H9 (cell line): ENCODE data around the gene CLN5. TPM values are rescaled to one million over a fixed set of nuclear protein-coding genes. Genes with fewer than 3 reads are reported as not detected.

ENCODE experiments used
- DNase-seq: peaks from one replicate; pipeline ENCODE4 v3.0.0-alpha.2; 2017
- H2AFZ ChIP-seq: one replicate; pipeline ENCODE4 v1.6.1; 2013; ENCODE audit warnings: mild to moderate bottlenecking, low read length, control low read depth, moderate library complexity
- H2AK5ac ChIP-seq: 2 replicates; pipeline ENCODE4 v1.6.1; 2013; ENCODE audit warnings: low read length, control low read depth, mixed read lengths; ENCODE audit not compliant: insufficient read length
- H2BK120ac ChIP-seq: one replicate; pipeline ENCODE4 v1.6.1; 2013; ENCODE audit warnings: low read depth, mild to moderate bottlenecking, low read length, control low read depth, inconsistent platforms; ENCODE audit not compliant: poor library complexity, severe bottlenecking
- H2BK12ac ChIP-seq: 2 replicates; pipeline ENCODE4 v1.6.1; 2013; ENCODE audit warnings: low read length, control low read depth, mixed read lengths, low read depth; ENCODE audit not compliant: insufficient read length
- H2BK15ac ChIP-seq: 2 replicates; pipeline ENCODE4 v1.6.1; 2013; ENCODE audit warnings: low read depth, low read length, control low read depth
- H2BK20ac ChIP-seq: one replicate; pipeline ENCODE4 v1.6.1; 2013; ENCODE audit warnings: low read depth, mild to moderate bottlenecking, low read length, control low read depth, inconsistent platforms; ENCODE audit not compliant: poor library complexity, severe bottlenecking
- H2BK5ac ChIP-seq: 2 replicates; pipeline ENCODE4 v1.6.1; 2013; ENCODE audit warnings: low read length, control low read depth, mixed read lengths; ENCODE audit not compliant: insufficient read length
- H3K14ac ChIP-seq: 2 replicates; pipeline ENCODE4 v1.6.1; 2013; ENCODE audit warnings: low read length, control low read depth; ENCODE audit not compliant: insufficient read depth
- H3K18ac ChIP-seq: 2 replicates; pipeline ENCODE4 v1.6.1; 2013; ENCODE audit warnings: low read depth, mild to moderate bottlenecking, mixed read lengths, low read length, control low read depth; ENCODE audit not compliant: insufficient read length
- H3K23ac ChIP-seq: 2 replicates; pipeline ENCODE4 v1.6.1; 2013; ENCODE audit warnings: low read length, control low read depth, mixed read lengths, low read depth; ENCODE audit not compliant: insufficient read length
- H3K23me2 ChIP-seq: 2 replicates; pipeline ENCODE4 v1.6.1; 2013; ENCODE audit warnings: low read depth, mild to moderate bottlenecking, mixed read lengths, low read length, control low read depth; ENCODE audit not compliant: insufficient read length, poor library complexity, severe bottlenecking
- H3K27ac ChIP-seq: 2 replicates; pipeline ENCODE4 v1.5.1; 2013; ENCODE audit warnings: low read length, control low read depth, mixed read lengths, low read depth; ENCODE audit not compliant: insufficient read length
- H3K27me3 ChIP-seq: 2 replicates; pipeline ENCODE4 v1.6.1; 2013; ENCODE audit warnings: low read length, control low read depth, inconsistent platforms; ENCODE audit not compliant: insufficient read depth
- H3K4ac ChIP-seq: 2 replicates; pipeline ENCODE4 v1.6.1; 2013; ENCODE audit warnings: low read depth, mild to moderate bottlenecking, control low read depth, inconsistent platforms, low read length, moderate library complexity
- H3K4me1 ChIP-seq: 2 replicates; pipeline ENCODE4 v1.6.1; 2013; ENCODE audit warnings: low read length, control low read depth, inconsistent platforms; ENCODE audit not compliant: insufficient read depth
- H3K4me2 ChIP-seq: 2 replicates; pipeline ENCODE4 v1.6.1; 2013; ENCODE audit warnings: low read length, control low read depth, mixed read lengths; ENCODE audit not compliant: insufficient read length, insufficient read depth
- H3K56ac ChIP-seq: 2 replicates; pipeline ENCODE4 v1.6.1; 2013; ENCODE audit warnings: low read depth, mild to moderate bottlenecking, mixed read lengths, low read length, control low read depth; ENCODE audit not compliant: insufficient read length
- H3K79me1 ChIP-seq: 2 replicates; pipeline ENCODE4 v1.6.1; 2013; ENCODE audit warnings: low read depth, mild to moderate bottlenecking, moderate library complexity, low read length, control low read depth, inconsistent platforms; ENCODE audit not compliant: insufficient read depth, poor library complexity, severe bottlenecking
- H3K79me2 ChIP-seq: 2 replicates; pipeline ENCODE4 v1.6.1; 2013; ENCODE audit warnings: low read length, control low read depth, inconsistent platforms; ENCODE audit not compliant: insufficient read depth
- H3K9ac ChIP-seq: 2 replicates; pipeline ENCODE4 v1.6.1; 2013; ENCODE audit warnings: low read length, control low read depth, mixed read lengths; ENCODE audit not compliant: insufficient read length; ENCODE audit errors: extremely low read depth
- H3K9me3 ChIP-seq: one replicate; pipeline ENCODE4 v1.6.1; 2013; ENCODE audit warnings: low read depth, low read length, inconsistent platforms; ENCODE audit not compliant: control insufficient read depth
- H3T11ph ChIP-seq: one replicate; pipeline ENCODE4 v1.6.1; 2013; ENCODE audit warnings: mild to moderate bottlenecking, low read length, control low read depth, inconsistent platforms
- H4K20me1 ChIP-seq: one replicate; pipeline ENCODE4 v1.6.1; 2013; ENCODE audit not compliant: control insufficient read depth, insufficient read length, insufficient read depth
- H4K5ac ChIP-seq: 2 replicates; pipeline ENCODE4 v1.6.1; 2013; ENCODE audit warnings: low read depth, mild to moderate bottlenecking, mixed read lengths, low read length, control low read depth; ENCODE audit not compliant: insufficient read length
- H4K8ac ChIP-seq: replicated peaks from 2 replicates; pipeline ENCODE4 v1.6.1; 2013; ENCODE audit warnings: low read length, control low read depth, mixed read lengths, low read depth; ENCODE audit not compliant: insufficient read length
- H4K91ac ChIP-seq: 2 replicates; pipeline ENCODE4 v1.6.1; 2013; ENCODE audit warnings: low read depth, mild to moderate bottlenecking, moderate library complexity, mixed read lengths, low read length, control low read depth; ENCODE audit not compliant: insufficient read length
- H3K27ac Mint-ChIP-seq, 3 experiments: 2 replicates in 2 of 3; 3 replicates in 1 of 3; pipeline ENCODE4 v1.8.0; 2020 to 2021; ENCODE audit warnings: mixed read lengths in 3 of 3, mild to moderate bottlenecking in 1 of 3, moderate library complexity in 1 of 3
- H3K27me3 Mint-ChIP-seq: 2 replicates; pipeline ENCODE4 v1.8.0; 2021; ENCODE audit warnings: low read depth, mild to moderate bottlenecking, moderate library complexity, mixed read lengths
- H3K36me3 Mint-ChIP-seq, 3 experiments: 2 replicates in 2 of 3; 3 replicates in 1 of 3; pipeline ENCODE4 v1.8.0; 2020 to 2021; ENCODE audit warnings: low read depth in 3 of 3, mixed read lengths in 3 of 3; ENCODE audit not compliant: insufficient read depth in 1 of 3
- H3K4me1 Mint-ChIP-seq, 2 experiments: 2 replicates each; pipeline ENCODE4 v1.8.0; 2020; ENCODE audit warnings: mixed read lengths in 2 of 2
- H3K4me3 Mint-ChIP-seq, 2 experiments: 2 replicates in 1 of 2; 3 replicates in 1 of 2; pipeline ENCODE4 v1.8.0; 2020 to 2021; ENCODE audit warnings: mild to moderate bottlenecking in 2 of 2, mixed read lengths in 2 of 2, moderate library complexity in 1 of 2
- H3K9me3 Mint-ChIP-seq, 2 experiments: 2 replicates in 1 of 2; 3 replicates in 1 of 2; pipeline ENCODE4 v1.8.0; 2020; ENCODE audit warnings: mild to moderate bottlenecking in 2 of 2, mixed read lengths in 2 of 2, moderate library complexity in 1 of 2
- WGBS: extraction: QIAGEN DNeasy Blood & Tissue Kit; methylation state at CpG from one replicate; pipeline ENCODE4 v1.1.7; 2013; ENCODE audit warnings: missing lambda C conversion rate, low lambda C conversion rate, mixed read lengths; ENCODE audit not compliant: insufficient read length; ENCODE audit errors: extremely low coverage; 5-methylcytosine and 5-hydroxymethylcytosine counted together
- total RNA-seq: library from RNA; stranded (reverse); gene quantifications from 2 replicates; pipeline ENCODE4 v1.2.1, GENCODE V29; 2021
- TF ChIP-seq, protein P1 (sequence below): fragments of 200-600 bp; sonication (generic); conservative IDR thresholded peaks from 3 replicates; pipeline ENCODE4 v1.8.0; 2021; ENCODE audit warnings: antibody characterized with exemption, mild to moderate bottlenecking

The CLN5 gene
- total RNA-seq, 1 experiment from 2014 or later: 8.3 TPM

DNA sequence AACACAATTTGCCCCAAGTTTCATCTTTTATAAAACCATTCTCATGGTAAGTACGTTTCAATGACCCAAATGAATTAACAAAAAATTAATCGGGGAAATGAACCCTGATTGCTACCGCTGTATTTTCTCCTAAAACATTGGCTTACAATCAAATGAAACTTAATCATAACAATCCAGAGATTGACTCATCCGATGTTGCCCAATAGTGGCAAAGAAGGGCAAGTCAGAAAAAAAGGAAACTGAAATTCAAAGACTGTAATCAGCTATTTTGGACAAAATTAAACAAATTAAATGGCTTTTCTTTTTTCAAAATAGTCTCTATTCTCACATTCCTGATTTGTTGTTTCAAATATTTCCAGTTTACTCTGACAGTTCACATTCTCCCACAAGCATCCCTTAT is 47.4 kb upstream of the CLN5 start:
- Histone ChIP-seq H3K9ac (no peak overlapping the region), H3K79me1 (no peaks in the 10 kb centered on the region), H3K23me2 (no peaks in the 10 kb centered on the region), H3K4me2 (no peak overlapping the region), H4K20me1 (no peaks in the 10 kb centered on the region), H3K27me3 (no peaks in the 10 kb centered on the region), H3K9me3 (no peaks in the 10 kb centered on the region), H3K23ac (no peak overlapping the region), H3T11ph (no peak overlapping the region), H4K91ac (no peak overlapping the region), H3K79me2 (no peaks in the 10 kb centered on the region), H2AFZ (no peak overlapping the region), H4K8ac (no peak overlapping the region), H2BK12ac (no peak overlapping the region), H3K14ac (no peak overlapping the region), H2BK15ac (no peak overlapping the region), H4K5ac (no peak overlapping the region), H2AK5ac (no peak overlapping the region), H3K18ac (no peak overlapping the region), H2BK20ac (no peak overlapping the region), H3K56ac (no peak overlapping the region), H3K4ac (no peak overlapping the region), H2BK120ac (no peak overlapping the region), H3K4me1 (no peaks in the 10 kb centered on the region), H3K27ac (no peak overlapping the region), H2BK5ac (no peak overlapping the region)
- H3K27me3 Mint-ChIP-seq: no peaks in the 10 kb centered on the region
- H3K4me3 Mint-ChIP-seq: no peak overlapping the region
- H3K9me3 Mint-ChIP-seq: peaks cover 2 to 3% of the 10 kb centered on the region in 2 experiments; a peak in 3 of 5 replicates
- TF ChIP-seq, protein P1, sequence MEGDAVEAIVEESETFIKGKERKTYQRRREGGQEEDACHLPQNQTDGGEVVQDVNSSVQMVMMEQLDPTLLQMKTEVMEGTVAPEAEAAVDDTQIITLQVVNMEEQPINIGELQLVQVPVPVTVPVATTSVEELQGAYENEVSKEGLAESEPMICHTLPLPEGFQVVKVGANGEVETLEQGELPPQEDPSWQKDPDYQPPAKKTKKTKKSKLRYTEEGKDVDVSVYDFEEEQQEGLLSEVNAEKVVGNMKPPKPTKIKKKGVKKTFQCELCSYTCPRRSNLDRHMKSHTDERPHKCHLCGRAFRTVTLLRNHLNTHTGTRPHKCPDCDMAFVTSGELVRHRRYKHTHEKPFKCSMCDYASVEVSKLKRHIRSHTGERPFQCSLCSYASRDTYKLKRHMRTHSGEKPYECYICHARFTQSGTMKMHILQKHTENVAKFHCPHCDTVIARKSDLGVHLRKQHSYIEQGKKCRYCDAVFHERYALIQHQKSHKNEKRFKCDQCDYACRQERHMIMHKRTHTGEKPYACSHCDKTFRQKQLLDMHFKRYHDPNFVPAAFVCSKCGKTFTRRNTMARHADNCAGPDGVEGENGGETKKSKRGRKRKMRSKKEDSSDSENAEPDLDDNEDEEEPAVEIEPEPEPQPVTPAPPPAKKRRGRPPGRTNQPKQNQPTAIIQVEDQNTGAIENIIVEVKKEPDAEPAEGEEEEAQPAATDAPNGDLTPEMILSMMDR: no peak
- no peak overlapping the region for H3K27ac Mint-ChIP-seq
- no peaks in the 10 kb centered on the region for H3K4me1 Mint-ChIP-seq
- no peaks in the 10 kb centered on the region for H3K36me3 Mint-ChIP-seq
- WGBS: no CpG with 5 or more reads among the region's 4 CpGs
- DNase-seq: no peak
